ENCODE data around the gene ALMS1.

DNA sequence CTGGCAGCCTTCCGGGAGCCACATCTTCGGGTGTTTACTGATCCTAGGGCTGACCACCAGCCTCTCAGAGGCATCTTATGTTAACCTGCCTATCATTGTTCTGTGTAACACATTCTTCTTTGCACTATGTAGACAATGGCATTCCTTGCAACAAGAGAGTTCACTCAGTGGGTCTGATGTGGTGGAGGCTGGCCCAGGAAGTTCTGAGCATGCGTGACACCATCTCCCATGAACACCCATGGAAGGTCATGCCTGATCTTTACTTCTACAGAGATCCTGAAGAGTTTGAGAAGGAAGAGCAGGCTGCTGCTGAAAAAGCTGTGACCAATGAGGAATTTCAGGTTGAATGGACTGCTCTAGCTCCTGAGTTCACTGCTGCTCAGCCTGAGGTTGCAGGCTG is 15.3 kb upstream of the ALMS1 start:
- TF ChIP-seq, protein P1, sequence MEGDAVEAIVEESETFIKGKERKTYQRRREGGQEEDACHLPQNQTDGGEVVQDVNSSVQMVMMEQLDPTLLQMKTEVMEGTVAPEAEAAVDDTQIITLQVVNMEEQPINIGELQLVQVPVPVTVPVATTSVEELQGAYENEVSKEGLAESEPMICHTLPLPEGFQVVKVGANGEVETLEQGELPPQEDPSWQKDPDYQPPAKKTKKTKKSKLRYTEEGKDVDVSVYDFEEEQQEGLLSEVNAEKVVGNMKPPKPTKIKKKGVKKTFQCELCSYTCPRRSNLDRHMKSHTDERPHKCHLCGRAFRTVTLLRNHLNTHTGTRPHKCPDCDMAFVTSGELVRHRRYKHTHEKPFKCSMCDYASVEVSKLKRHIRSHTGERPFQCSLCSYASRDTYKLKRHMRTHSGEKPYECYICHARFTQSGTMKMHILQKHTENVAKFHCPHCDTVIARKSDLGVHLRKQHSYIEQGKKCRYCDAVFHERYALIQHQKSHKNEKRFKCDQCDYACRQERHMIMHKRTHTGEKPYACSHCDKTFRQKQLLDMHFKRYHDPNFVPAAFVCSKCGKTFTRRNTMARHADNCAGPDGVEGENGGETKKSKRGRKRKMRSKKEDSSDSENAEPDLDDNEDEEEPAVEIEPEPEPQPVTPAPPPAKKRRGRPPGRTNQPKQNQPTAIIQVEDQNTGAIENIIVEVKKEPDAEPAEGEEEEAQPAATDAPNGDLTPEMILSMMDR (conservative IDR thresholded peaks at IDR 0.05), result no peak
- no peak for TF ChIP-seq ZFX (IDR thresholded peaks at IDR 0.05)
